Measurements from ENCODE around the gene ANAPC1. TPM values are rescaled to one million over a fixed set of nuclear protein-coding genes. Genes with fewer than 3 reads are reported as not detected.
"Not testable (repeated sequence)": the region's sequence is repeated elsewhere in the genome, so short reads cannot be mapped to it uniquely, and the experiment has no call there.

Gene ANAPC1
- total RNA-seq, 1 donor: 53.3 TPM

GRCh38 chr2:111747410-111748115, 136.4 kb downstream of the ANAPC1 start:
- H3K9me3 ChIP-seq (ENCODE audit: low read depth, low read length); H3K4me1 ChIP-seq (ENCODE audit: insufficient read depth, low read length); H3K27me3 ChIP-seq (ENCODE audit: insufficient read depth, low read length); H3K4me3 ChIP-seq (ENCODE audit: low read length): not testable (repeated sequence)

GRCh38 chr2:111744751-111745150, 139.2 kb downstream of the ANAPC1 start:
- H3K27me3 ChIP-seq (ENCODE audit: insufficient read depth, low read length); H3K4me3 ChIP-seq (ENCODE audit: low read length); H3K9me3 ChIP-seq (ENCODE audit: low read depth, low read length); H3K4me1 ChIP-seq (ENCODE audit: insufficient read depth, low read length): not testable (repeated sequence)

DNA sequence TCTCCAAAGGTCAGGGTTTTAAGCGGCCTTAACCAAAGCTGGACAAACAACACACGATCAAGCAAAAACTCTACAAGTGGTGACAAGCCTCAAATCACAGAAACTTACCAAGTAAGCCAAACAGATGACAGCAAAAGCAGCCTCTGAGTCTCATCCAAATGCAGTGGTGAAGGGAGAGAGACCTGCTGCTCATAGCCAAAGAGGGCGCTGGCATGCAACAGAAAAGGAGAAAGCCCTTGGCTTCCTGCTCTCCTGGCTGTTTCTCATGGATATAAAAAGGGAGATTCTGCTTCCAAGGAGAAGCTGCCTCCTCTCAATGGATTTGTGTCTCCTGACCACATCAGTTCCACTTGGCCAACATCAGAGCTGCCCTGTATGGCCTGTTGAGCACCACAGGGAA, 142.5 kb downstream of the ANAPC1 start:
- H3K9me3 ChIP-seq (ENCODE audit: low read depth, low read length); H3K4me3 ChIP-seq (ENCODE audit: low read length); H3K27me3 ChIP-seq (ENCODE audit: insufficient read depth, low read length); H3K4me1 ChIP-seq (ENCODE audit: insufficient read depth, low read length): not testable (repeated sequence)

- not testable (repeated sequence) for H3K9me3 ChIP-seq (ENCODE audit: low read depth, low read length); H3K4me3 ChIP-seq (ENCODE audit: low read length); H3K27me3 ChIP-seq (ENCODE audit: insufficient read depth, low read length); H3K4me1 ChIP-seq (ENCODE audit: insufficient read depth, low read length)
Measured at GRCh38 chr2:111735838-111736721, 147.9 kb downstream of the ANAPC1 start.

DNA sequence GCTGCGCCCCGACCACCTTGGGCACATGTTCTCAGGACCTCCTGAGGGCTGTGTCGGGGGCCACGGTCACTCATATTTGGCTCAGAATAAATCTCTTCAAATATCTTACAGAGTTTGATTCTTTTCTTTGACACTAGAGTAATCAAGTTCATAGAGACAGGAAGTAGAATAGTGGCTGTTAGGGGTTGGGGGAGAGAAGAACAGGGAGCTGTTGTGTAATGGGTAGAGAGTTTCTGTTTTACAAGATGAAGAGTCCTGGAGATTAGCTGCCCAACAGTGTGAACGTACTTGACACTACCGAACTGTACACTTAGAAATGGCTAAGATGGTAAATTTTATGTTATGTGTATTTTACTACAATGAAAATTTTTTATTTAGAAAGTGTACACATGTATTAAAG, 148.6 kb downstream of the ANAPC1 start:
- H3K9me3 ChIP-seq (ENCODE audit: low read depth, low read length); H3K27me3 ChIP-seq (ENCODE audit: insufficient read depth, low read length); H3K4me1 ChIP-seq (ENCODE audit: insufficient read depth, low read length); H3K4me3 ChIP-seq (ENCODE audit: low read length): not testable (repeated sequence)

GRCh38 chr2:111729812-111730458, 154.1 kb downstream of the ANAPC1 start:
- H3K27me3 ChIP-seq (ENCODE audit: insufficient read depth, low read length); H3K4me1 ChIP-seq (ENCODE audit: insufficient read depth, low read length); H3K9me3 ChIP-seq (ENCODE audit: low read depth, low read length); H3K4me3 ChIP-seq (ENCODE audit: low read length): not testable (repeated sequence)

- H3K27me3 ChIP-seq (ENCODE audit: insufficient read depth, low read length); H3K9me3 ChIP-seq (ENCODE audit: low read depth, low read length); H3K4me3 ChIP-seq (ENCODE audit: low read length); H3K4me1 ChIP-seq (ENCODE audit: insufficient read depth, low read length): not testable (repeated sequence)
Measured at GRCh38 chr2:111727611-111728110, 156.3 kb downstream of the ANAPC1 start.

DNA sequence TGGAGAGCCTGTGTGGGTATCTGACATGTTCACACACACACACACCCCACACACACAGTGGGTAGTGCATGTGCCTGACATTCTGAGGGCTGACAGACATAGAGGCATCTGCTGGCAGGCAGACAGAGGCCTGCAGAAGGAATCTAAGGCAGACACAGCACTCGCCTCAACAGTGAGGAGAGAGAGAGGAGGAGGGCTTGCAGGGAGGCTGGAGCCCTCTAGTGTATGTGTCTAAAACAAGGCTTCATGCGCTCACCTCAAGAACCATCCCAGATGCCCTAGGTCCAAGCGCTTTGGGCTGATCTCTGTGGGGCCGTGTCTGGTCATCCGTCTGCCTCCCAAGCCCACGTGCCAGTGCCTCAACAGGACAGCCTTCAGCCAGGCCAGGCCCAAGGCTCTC, 158.3 kb downstream of the ANAPC1 start:
- not testable (repeated sequence) for H3K9me3 ChIP-seq (ENCODE audit: low read depth, low read length); H3K27me3 ChIP-seq (ENCODE audit: insufficient read depth, low read length); H3K4me1 ChIP-seq (ENCODE audit: insufficient read depth, low read length); H3K4me3 ChIP-seq (ENCODE audit: low read length)

DNA sequence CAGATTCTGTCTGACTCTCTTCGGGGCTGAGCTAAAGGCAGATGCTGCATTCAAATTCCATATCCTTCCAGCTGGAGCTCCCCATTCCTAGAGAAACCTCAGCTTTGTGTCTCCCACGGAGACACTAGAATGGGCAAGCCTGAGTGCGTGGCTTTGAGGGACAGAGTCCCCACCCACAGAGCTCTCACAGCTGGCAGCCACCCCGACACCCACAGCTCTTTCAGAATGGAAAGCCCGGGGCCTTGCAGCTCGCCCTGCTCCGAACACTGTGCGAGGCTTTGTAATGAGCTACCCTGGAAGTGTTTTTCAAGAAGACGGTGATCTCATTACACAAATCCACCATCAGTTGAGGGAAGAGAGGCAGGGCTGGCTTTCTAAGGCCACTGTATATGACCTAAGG, 164.4 kb downstream of the ANAPC1 start:
- H3K4me3 ChIP-seq (ENCODE audit: low read length); H3K9me3 ChIP-seq (ENCODE audit: low read depth, low read length); H3K4me1 ChIP-seq (ENCODE audit: insufficient read depth, low read length); H3K27me3 ChIP-seq (ENCODE audit: insufficient read depth, low read length): not testable (repeated sequence)

Other genes starting within 250 kb of the ANAPC1 start
- gene MERTK, start 14.4 kb upstream of the ANAPC1 start, total RNA-seq: 3.7 TPM
- gene TMEM87B, start 171.1 kb upstream of the ANAPC1 start, total RNA-seq: 16.4 TPM

All from mononuclear cell (primary cell).